ENCODE results near the gene MYO1H.

- no peak for TF ChIP-seq EZH2 (IDR thresholded peaks at IDR 0.05)
- no peak for TF ChIP-seq POLR2AphosphoS5 (IDR thresholded peaks at IDR 0.05; ENCODE audit: borderline replicate concordance, low read depth, low read length)
Observed at GRCh38 chr12:109421355-109422087, 73.8 kb downstream of the MYO1H start.

All from SK-N-MC (cell line).